ENCODE results near the gene FRMD3.
A peak's percentile ranks its signal among the peaks of the same experiment; 100 is the strongest.

The FRMD3 gene

DNA sequence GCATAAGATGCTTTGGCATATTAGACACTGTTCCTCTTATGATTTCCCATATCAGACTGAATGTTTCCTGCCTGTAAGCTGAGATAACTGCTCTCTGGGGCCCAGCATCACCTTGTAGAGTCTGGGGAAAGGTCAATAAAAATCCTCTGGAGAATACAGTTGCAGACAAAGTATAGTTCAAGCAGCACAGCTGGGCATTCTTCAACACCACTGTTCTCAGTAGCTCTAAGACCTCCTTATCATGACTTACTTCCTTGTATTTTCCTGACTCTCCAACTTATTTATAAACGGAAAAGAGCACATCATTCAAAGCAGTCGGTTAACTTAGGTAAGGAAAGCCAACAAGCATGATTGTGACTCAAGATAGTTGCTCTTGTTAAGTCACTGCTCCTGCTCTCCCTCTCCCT lies 266.5 kb downstream of the FRMD3 start:
- Histone ChIP-seq H3K4me1 (ENCODE audit: control insufficient read depth in 2 of 2, insufficient read depth in 1 of 2, low read depth in 1 of 2, low read length in 2 of 2) (peaks cover 6 to 7% of the 10 kb centered on the region in 2 donors), H2BK12ac (ENCODE audit: low read length) (no peak overlapping the region), H3K27me3 (ENCODE audit: control insufficient read depth in 3 of 3, insufficient read depth in 3 of 3, low read depth in 1 of 3, low read length in 3 of 3) (no peaks in the 10 kb centered on the region), H3K4me3 (ENCODE audit: low read length in 2 of 2) (no peak overlapping the region), H2AFZ (ENCODE audit: low read length) (no peak overlapping the region), H4K8ac (ENCODE audit: low read depth, low read length) (no peak overlapping the region), H3K4ac (ENCODE audit: low read length) (no peak overlapping the region), H2BK15ac (ENCODE audit: low read length) (no peak overlapping the region), H3K23ac (ENCODE audit: low read depth, low read length, poor library complexity) (no peak overlapping the region), H3K79me1 (ENCODE audit: low read depth, low read length) (no peaks in the 10 kb centered on the region), H2BK5ac (ENCODE audit: low read length) (no peak overlapping the region), H3K27ac (replicated peaks; ENCODE audit: low read length) (no peak overlapping the region), H3K9ac (ENCODE audit: low read depth, low read length, poor library complexity) (no peak overlapping the region), H4K91ac (ENCODE audit: low read depth, low read length, poor library complexity) (no peak overlapping the region), H2AK5ac (ENCODE audit: low read depth, low read length) (no peak overlapping the region), H3K14ac (ENCODE audit: low read length) (peak overlapping the region; percentile 43), H3K36me3 (replicated peaks in 1 of 2; ENCODE audit: control insufficient read depth in 2 of 2, insufficient read depth in 2 of 2, low read length in 2 of 2) (no peaks in the 10 kb centered on the region), H3K4me2 (ENCODE audit: insufficient read depth, low read length, poor library complexity, severe bottlenecking) (no peak overlapping the region), H2BK120ac (ENCODE audit: low read depth, low read length) (no peak overlapping the region), H3K18ac (ENCODE audit: low read length) (no peak overlapping the region), H3K9me3 (replicated peaks in 1 of 2; ENCODE audit: control insufficient read depth in 2 of 2, insufficient read depth in 1 of 2, low read depth in 1 of 2, low read length in 2 of 2) (no peaks in the 10 kb centered on the region)
- no peak for DNase-seq (ENCODE audit: low spot score)
- WGBS, 2 donors (ENCODE audit: extremely low coverage in 2 of 2, insufficient read length in 2 of 2, insufficient replicate concordance in 1 of 2): no CpG with 5 or more reads among the region's 2 CpGs

DNA sequence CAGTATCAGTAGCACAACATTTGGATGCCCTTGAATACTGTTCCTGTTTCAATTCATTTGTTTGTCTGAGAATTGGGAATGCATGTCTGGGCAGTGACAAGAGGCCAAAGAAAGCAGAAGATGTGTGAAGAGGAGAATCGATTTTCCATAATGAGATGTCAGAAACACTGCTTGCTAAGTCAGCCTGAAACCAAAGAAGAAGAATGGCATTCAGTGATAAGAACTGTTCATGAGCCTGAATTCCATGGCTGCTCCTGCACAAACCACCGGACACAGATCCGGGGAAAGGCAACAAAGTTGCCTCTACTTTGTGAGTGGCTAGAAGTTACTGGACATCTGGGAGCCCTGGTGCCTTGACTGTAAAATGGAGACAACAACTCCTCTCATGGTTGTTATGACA lies 268.1 kb downstream of the FRMD3 start:
- no peak for DNase-seq (ENCODE audit: low spot score)
- no peak overlapping the region for H3K23ac ChIP-seq (ENCODE audit: low read depth, low read length, poor library complexity)
- H4K8ac ChIP-seq (ENCODE audit: low read depth, low read length): no peak overlapping the region

DNA sequence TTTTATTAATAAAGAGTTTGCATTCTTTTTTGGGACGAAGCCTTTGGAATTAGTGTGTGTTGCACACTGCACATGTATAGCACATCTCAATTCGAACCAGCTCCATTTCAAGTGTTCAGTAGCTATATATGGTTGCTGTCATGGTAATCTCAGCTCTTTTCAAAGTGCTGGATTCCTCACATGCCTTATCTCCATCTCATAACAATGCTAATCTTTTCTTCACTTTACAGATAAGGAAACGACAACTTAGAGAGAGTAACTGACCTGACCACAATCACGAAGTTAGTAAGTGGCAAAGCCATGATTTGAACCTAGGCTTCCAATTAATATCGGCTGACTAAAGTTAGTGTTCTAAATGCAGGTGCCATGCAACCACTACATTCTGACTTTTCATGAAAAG lies 270.5 kb downstream of the FRMD3 start:
- Histone ChIP-seq H2BK5ac (ENCODE audit: low read length) (no peak overlapping the region), H2BK12ac (ENCODE audit: low read length) (no peak overlapping the region), H3K4ac (ENCODE audit: low read length) (no peak overlapping the region), H2BK15ac (ENCODE audit: low read length) (no peak overlapping the region), H3K4me2 (ENCODE audit: insufficient read depth, low read length, poor library complexity, severe bottlenecking) (no peak overlapping the region), H2BK120ac (ENCODE audit: low read depth, low read length) (no peak overlapping the region), H4K8ac (ENCODE audit: low read depth, low read length) (no peak overlapping the region), H3K27me3 (ENCODE audit: control insufficient read depth in 3 of 3, insufficient read depth in 3 of 3, low read depth in 1 of 3, low read length in 3 of 3) (no peaks in the 10 kb centered on the region), H4K91ac (ENCODE audit: low read depth, low read length, poor library complexity) (no peak overlapping the region), H3K36me3 (replicated peaks in 1 of 2; ENCODE audit: control insufficient read depth in 2 of 2, insufficient read depth in 2 of 2, low read length in 2 of 2) (no peaks in the 10 kb centered on the region), H2AFZ (ENCODE audit: low read length) (no peak overlapping the region), H3K27ac (replicated peaks; ENCODE audit: low read length) (no peak overlapping the region), H3K4me3 (ENCODE audit: low read length in 2 of 2) (no peak overlapping the region), H2AK5ac (ENCODE audit: low read depth, low read length) (no peak overlapping the region), H3K23ac (ENCODE audit: low read depth, low read length, poor library complexity) (no peak overlapping the region), H3K9ac (ENCODE audit: low read depth, low read length, poor library complexity) (no peak overlapping the region), H3K79me1 (ENCODE audit: low read depth, low read length) (no peaks in the 10 kb centered on the region), H3K18ac (ENCODE audit: low read length) (no peak overlapping the region), H3K4me1 (ENCODE audit: control insufficient read depth in 2 of 2, insufficient read depth in 1 of 2, low read depth in 1 of 2, low read length in 2 of 2) (peaks cover 8 to 11% of the 10 kb centered on the region in 2 donors), H3K9me3 (replicated peaks in 1 of 2; ENCODE audit: control insufficient read depth in 2 of 2, insufficient read depth in 1 of 2, low read depth in 1 of 2, low read length in 2 of 2) (no peaks in the 10 kb centered on the region), H3K14ac (ENCODE audit: low read length) (no peak overlapping the region)
- no peak for DNase-seq (ENCODE audit: low spot score)
- no CpG with 5 or more reads among the region's 5 CpGs for WGBS, 2 donors (ENCODE audit: extremely low coverage in 2 of 2, insufficient read length in 2 of 2, insufficient replicate concordance in 1 of 2)

More for the DNA sequence above, 268.1 kb downstream of the FRMD3 start:
- H3K36me3 ChIP-seq (replicated peaks in 1 of 2; ENCODE audit: control insufficient read depth in 2 of 2, insufficient read depth in 2 of 2, low read length in 2 of 2): no peaks in the 10 kb centered on the region
- H3K9ac ChIP-seq (ENCODE audit: low read depth, low read length, poor library complexity): no peak overlapping the region
- H2BK5ac ChIP-seq (ENCODE audit: low read length): no peak overlapping the region
- no peak overlapping the region for H3K27ac ChIP-seq (replicated peaks; ENCODE audit: low read length)
- no peak overlapping the region for H2BK12ac ChIP-seq (ENCODE audit: low read length)
- no peak overlapping the region for H3K4me2 ChIP-seq (ENCODE audit: insufficient read depth, low read length, poor library complexity, severe bottlenecking)
- H3K18ac ChIP-seq (ENCODE audit: low read length): no peak overlapping the region
- no peak overlapping the region for H3K4ac ChIP-seq (ENCODE audit: low read length)
- H2AK5ac ChIP-seq (ENCODE audit: low read depth, low read length): no peak overlapping the region
- no peaks in the 10 kb centered on the region for H3K79me1 ChIP-seq (ENCODE audit: low read depth, low read length)
- H3K4me1 ChIP-seq (ENCODE audit: control insufficient read depth in 2 of 2, insufficient read depth in 1 of 2, low read depth in 1 of 2, low read length in 2 of 2): peaks cover 8 to 11% of the 10 kb centered on the region in 2 donors
- H2BK15ac ChIP-seq (ENCODE audit: low read length): no peak overlapping the region
- H3K14ac ChIP-seq (ENCODE audit: low read length): no peak overlapping the region
- H2AFZ ChIP-seq (ENCODE audit: low read length): no peak overlapping the region
- H3K4me3 ChIP-seq (ENCODE audit: low read length in 2 of 2): no peak overlapping the region
- H2BK120ac ChIP-seq (ENCODE audit: low read depth, low read length): no peak overlapping the region
- H3K9me3 ChIP-seq (replicated peaks in 1 of 2; ENCODE audit: control insufficient read depth in 2 of 2, insufficient read depth in 1 of 2, low read depth in 1 of 2, low read length in 2 of 2): no peaks in the 10 kb centered on the region
- no peaks in the 10 kb centered on the region for H3K27me3 ChIP-seq (ENCODE audit: control insufficient read depth in 3 of 3, insufficient read depth in 3 of 3, low read depth in 1 of 3, low read length in 3 of 3)
- no peak overlapping the region for H4K91ac ChIP-seq (ENCODE audit: low read depth, low read length, poor library complexity)
- no CpG with 5 or more reads among the region's 3 CpGs for WGBS, 2 donors (ENCODE audit: extremely low coverage in 2 of 2, insufficient read length in 2 of 2, insufficient replicate concordance in 1 of 2)

DNA sequence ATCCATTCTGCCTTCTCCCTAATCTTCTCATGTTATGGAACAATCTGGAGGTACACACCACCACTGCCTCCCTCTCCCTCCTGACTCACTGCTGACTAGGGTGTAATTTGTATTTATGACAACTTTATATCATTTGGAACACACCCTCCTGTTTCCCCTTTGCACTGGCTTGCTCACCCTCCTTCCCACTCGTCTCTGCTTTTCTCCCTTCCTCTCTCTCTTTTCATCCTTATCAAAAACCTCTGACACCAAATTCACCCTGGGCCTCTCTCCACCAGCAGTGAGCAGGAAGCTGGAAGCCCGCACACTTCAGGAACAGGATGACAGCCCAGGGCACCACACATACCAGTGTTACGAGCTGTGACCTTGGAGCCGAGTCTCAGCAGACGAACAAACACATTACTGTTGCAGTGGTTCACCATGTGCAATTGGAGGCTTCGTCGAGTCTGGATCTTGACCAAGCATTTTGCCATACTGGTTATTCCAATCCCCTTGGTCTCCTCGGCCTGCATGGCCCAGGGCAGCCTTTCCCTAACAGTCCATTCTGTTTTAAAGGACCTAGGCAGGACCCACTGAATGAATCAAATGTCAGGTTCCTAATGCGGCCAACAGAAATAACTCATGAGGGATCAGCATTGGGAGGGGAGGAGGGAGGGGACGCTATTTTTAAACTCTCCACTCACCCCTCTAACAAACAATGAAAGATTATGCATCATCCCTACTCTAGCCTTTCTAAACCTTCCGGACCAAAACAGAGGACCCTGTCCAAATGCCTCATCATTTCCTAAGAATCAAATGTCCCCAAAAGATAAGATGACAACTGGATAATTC lies 271.3 kb downstream of the FRMD3 start:
- Histone ChIP-seq H2AFZ (ENCODE audit: low read length) (peak overlapping the region; percentile 48), H3K4ac (ENCODE audit: low read length) (no peak overlapping the region), H3K4me1 (ENCODE audit: control insufficient read depth in 2 of 2, insufficient read depth in 1 of 2, low read depth in 1 of 2, low read length in 2 of 2) (peaks cover 8 to 11% of the 10 kb centered on the region in 2 donors), H3K36me3 (replicated peaks in 1 of 2; ENCODE audit: control insufficient read depth in 2 of 2, insufficient read depth in 2 of 2, low read length in 2 of 2) (no peaks in the 10 kb centered on the region), H3K79me1 (ENCODE audit: low read depth, low read length) (no peaks in the 10 kb centered on the region), H3K9ac (ENCODE audit: low read depth, low read length, poor library complexity) (no peak overlapping the region), H3K23ac (ENCODE audit: low read depth, low read length, poor library complexity) (no peak overlapping the region), H3K9me3 (replicated peaks in 1 of 2; ENCODE audit: control insufficient read depth in 2 of 2, insufficient read depth in 1 of 2, low read depth in 1 of 2, low read length in 2 of 2) (no peaks in the 10 kb centered on the region), H4K91ac (ENCODE audit: low read depth, low read length, poor library complexity) (no peak overlapping the region), H3K4me2 (ENCODE audit: insufficient read depth, low read length, poor library complexity, severe bottlenecking) (no peak overlapping the region), H2AK5ac (ENCODE audit: low read depth, low read length) (no peak overlapping the region), H2BK12ac (ENCODE audit: low read length) (no peak overlapping the region), H3K27ac (replicated peaks; ENCODE audit: low read length) (no peak overlapping the region), H4K8ac (ENCODE audit: low read depth, low read length) (no peak overlapping the region), H3K14ac (ENCODE audit: low read length) (no peak overlapping the region), H3K18ac (ENCODE audit: low read length) (peak overlapping the region; percentile 91), H3K27me3 (ENCODE audit: control insufficient read depth in 3 of 3, insufficient read depth in 3 of 3, low read depth in 1 of 3, low read length in 3 of 3) (no peaks in the 10 kb centered on the region), H2BK5ac (ENCODE audit: low read length) (no peak overlapping the region), H2BK15ac (ENCODE audit: low read length) (no peak overlapping the region), H3K4me3 (ENCODE audit: low read length in 2 of 2) (no peak overlapping the region), H2BK120ac (ENCODE audit: low read depth, low read length) (no peak overlapping the region)
- WGBS, 2 donors (ENCODE audit: extremely low coverage in 2 of 2, insufficient read length in 2 of 2, insufficient replicate concordance in 1 of 2): no CpG with 5 or more reads among the region's 11 CpGs
- DNase-seq (ENCODE audit: low spot score): no peak

Data from neuronal stem cell (in vitro differentiated cells).